NCI-H146 treated with DMSO at 0.1 percent for 48 hours (cell line): ENCODE measurements around the gene LRMDA.

Experiments used
- DNase-seq: peaks from one replicate; lab custom pipeline; 2025; ENCODE audit not compliant: unreplicated experiment; lab: John Stamatoyannopoulos, UW

Gene LRMDA

DNA sequence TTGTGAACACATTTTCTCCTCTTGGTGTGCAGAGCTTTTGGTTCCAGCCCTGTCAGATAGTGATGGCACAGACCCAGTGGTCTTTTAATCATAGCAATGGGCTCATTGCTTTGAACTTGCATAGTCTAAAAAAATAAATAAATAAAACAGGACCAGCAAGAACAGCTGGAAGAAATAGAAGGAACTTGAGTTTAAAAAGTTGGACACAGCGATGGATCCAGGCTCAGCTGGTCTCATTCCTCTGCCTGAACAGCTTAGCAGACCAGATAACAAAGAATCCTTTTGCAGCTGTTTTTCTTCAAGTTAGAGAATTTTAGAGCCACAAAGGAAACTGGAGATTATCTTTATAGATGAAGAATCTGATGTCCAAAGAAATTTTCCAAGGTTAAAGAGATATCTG is 1005.6 kb downstream of the LRMDA start:
- no peak for DNase-seq

- DNase-seq: no peak
Observed at GRCh38 chr10:76440426-76440825, 1009.0 kb downstream of the LRMDA start.

DNA sequence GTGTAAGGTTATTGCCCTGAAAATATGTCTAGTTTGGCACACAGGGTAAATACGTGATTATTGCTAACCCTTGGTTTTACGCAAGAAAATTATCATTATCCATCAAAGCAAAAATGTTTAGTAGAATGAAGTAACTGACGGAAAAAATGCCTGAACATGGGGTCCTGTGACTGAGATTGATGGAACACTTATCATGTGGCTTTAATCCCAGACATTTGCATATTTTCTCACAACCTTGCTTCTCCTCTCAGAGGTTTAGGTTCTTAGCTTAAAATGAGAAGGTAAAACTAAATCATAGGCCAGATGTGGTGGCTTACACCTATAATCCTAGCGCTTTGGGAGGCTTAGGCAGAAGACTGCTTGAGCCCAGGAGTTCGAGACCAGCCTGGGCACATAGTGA is 1010.7 kb downstream of the LRMDA start:
- no peak for DNase-seq

GRCh38 chr10:76444034-76444800 is 1012.8 kb downstream of the LRMDA start:
- DNase-seq: no peak

GRCh38 chr10:76447578-76447977 is 1016.2 kb downstream of the LRMDA start:
- no peak for DNase-seq

- no peak for DNase-seq
Observed at GRCh38 chr10:76451911-76452310, 1020.5 kb downstream of the LRMDA start.

DNA sequence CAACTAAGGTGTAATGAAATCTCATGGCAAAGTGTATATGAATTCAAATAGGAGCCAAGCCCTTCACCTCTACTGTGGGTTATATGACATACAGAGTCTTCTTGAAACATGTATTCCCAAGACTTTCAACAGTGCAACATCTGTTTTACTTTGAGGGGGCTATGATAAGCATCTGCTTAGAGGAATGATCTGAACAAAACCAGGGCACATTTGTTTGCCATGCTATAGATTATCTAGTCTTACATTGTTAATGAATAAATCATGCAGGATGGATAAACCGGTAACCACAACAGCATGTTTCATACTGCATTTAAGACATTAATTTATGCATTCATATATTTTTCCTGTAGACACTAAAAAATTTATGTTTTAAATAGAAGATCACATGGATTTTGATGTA is 1021.9 kb downstream of the LRMDA start:
- no peak for DNase-seq

DNA sequence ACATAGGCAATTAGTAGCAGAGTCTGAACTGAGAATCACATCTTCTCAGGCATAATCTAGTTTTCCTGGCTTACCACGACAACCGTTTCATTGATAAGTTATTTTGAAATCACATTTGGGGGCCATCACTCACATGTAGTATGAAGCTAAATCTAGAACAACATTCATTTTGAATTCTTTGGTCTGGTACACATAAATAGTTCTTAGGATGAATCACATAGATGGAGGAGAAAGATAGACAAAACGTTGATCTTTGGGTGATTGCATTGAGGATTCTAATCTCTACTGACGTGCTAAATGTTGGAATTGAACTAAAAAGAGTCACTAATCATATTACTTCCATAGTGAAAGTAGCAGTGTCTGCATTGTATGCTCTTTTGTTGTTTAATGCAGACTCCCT is 1022.6 kb downstream of the LRMDA start:
- no peak for DNase-seq

DNA sequence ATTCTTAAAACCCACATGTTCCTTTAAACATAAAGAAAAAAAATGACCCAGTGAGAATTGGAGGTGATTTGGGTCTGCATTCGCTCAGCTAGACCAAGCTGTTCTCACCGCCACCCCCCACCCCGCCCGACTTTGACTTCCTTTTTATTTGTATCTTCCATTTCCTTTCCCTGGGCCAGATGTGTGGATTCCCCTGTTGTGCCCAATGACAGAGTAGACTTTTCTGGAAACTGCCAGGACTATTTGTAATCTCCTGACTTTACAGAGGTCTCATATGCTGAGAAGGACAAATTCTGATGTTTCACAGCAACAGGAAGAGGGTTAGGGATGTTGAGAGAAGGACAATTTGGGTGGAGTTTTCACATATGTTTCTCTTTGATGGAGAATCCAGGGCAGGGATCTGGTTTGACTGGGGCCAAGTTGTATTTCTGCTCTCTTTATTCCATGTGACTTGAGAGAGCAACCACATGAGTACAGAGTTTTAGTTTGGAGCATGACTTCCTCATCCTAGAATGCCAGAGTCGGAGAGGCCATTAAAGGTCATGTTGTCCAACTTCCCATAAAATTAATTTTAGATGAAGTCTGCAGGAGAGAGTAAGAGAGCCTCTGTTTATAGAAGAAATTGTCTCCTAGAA is 1023.2 kb downstream of the LRMDA start:
- DNase-seq: no peak

GRCh38 chr10:76456197-76456596 is 1024.8 kb downstream of the LRMDA start:
- no peak for DNase-seq

DNA sequence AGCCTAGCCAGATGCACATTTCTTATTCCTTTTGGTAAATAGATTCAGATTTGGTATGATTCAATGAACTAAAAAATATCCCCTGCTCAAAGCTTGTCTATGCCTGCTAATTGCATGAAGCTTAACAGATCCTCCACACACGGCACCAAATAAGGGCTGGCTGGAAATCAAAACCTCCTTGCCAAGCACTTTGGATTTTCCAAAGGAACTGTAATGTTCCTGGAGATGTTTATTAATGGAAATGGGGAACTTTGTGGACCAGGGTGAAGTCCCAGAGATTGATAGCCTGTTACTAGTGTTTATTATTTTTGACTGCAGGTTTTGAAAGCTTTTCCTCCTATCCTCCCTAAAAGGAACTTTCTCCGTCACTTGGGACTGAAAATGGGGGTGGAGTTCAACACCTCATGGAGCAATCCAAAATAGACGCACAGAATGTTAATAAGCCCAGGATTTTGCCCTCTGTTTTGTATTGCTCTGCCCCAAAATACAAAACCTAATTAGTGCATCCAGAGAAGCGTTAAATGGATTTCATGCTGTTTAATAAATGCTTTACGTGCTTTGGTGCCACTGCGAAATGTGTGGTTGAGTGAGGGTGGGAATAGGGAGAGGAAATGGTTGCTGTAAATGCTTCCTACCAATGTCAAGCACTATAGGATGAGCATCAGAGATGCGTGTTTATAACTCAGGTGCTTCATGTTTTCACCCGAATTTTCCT is 1027.7 kb downstream of the LRMDA start:
- DNase-seq: no peak

GRCh38 chr10:76461024-76461423 is 1029.6 kb downstream of the LRMDA start:
- DNase-seq: no peak

- DNase-seq: no peak
Observed at GRCh38 chr10:76463111-76463510, 1031.7 kb downstream of the LRMDA start.

DNA sequence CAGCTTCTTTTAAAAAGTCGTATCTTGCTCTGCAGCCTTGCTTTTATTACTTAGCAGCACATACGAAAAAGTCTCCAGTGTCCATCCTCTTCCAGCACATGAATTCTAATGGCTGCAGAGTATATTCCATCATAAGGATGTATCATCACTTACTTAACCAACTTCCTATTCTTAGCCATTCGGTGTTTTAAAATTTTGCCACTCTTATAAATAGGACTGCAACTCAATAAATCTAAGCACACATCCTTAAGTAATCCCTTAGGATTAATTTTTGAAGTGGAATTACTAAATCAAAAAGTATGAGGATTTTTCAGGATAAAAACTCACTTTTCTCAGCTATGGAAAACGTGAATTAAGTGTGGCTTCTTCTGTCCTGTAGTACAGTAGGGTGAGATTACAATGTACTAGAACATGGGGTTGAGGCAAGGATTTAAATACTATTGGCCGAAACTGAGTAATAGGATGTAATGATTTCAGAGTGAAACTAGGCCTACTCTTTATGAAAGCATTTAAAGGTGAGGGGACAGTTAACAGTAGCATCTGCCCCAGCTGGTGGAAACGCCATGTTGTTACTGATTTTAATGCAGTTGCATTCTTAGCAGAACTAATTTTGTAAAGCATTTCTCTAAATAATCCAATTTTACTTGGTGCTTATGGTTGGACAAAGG is 1035.5 kb downstream of the LRMDA start:
- no peak for DNase-seq

GRCh38 chr10:76469675-76470074 is 1038.3 kb downstream of the LRMDA start:
- DNase-seq: no peak

DNA sequence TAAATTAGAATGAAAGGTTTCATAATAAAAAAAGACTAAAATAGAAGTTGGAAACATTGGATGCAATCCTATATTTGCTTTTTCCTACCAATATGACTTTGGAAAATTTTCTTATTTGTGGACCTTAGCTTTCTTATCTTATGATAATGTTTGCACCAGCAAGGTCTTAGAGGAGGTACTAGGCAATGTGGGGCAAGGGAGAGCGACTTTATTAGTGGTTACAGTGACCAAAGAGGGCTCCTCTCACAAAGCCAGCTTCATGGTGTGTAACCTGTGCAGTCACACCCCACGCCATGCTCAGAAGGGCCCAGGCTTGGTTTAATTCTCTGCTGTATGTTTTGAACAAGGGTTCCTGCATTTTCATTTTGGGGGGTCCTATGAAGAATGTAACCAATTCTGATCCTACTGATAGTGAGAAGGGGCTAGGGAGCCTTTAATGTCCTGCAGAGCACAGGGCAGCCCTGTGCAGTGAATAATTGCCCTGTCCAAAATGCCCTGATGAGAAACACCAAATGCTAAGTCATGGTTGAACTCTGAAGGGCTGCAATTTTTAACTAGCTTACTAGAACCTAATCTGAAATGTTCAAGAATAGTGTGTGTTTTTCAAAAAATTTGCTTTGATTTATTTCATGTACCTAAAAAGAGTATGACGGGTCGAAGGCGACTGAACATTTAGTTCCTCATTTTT is 1047.8 kb downstream of the LRMDA start:
- no peak for DNase-seq

- DNase-seq: no peak
Observed at GRCh38 chr10:76481178-76481577, 1049.8 kb downstream of the LRMDA start.

DNA sequence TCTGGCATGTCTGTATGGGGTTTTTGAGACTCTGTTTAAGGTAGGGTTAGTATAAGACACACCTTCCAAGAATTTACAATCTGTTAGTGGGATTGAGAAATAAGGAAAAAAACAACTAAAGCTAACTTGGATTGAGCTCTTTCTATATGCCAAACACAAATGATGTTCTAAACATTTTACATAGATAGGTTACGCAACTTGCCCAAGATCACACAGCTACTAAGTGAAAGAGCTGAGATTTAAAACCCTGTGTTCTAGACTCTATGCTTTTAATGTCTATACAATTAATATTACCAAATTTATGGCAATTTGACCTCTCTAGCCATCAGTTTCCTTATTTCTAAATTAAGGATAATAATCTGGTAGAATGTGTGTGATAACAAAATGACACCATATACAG is 1056.2 kb downstream of the LRMDA start:
- DNase-seq: no peak

DNA sequence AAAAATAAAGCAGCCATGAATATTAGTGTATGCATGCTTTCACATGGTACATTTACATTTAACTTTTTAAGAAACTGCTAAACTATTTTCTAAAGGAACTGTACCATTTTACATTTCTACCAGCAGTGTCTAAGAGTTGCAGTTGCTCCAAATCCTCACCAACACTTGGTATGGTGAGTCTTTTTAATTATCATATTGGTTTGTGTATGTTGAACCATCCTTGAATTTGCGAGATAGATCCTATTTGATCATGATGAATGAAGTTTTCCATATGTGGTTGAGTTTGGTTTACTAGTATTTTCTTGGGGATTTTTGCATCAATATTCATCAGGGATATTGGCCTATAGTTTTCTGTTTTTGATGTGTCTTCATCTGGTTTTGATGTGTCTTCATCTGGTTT is 1057.2 kb downstream of the LRMDA start:
- no peak for DNase-seq

DNA sequence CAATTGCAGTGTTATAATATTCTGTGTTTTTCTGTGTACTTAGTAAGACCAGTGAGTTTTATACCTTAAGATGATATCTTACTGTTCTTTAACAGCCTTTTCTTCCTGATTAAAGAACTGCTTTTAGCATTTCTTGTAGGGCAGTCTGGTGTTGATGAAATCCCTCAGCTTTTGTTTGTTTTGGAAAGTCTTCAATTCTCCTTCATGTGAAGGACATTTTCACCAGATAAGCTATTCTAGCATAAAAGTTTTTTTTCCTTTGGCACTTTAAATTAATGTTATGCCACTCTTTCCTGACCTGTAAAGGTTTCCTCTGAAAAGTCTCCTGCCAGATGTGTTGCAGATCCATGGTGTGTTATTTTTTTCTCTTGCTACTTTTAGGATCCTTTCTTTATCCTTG is 1059.8 kb downstream of the LRMDA start:
- DNase-seq: no peak

- no peak for DNase-seq
Observed at GRCh38 chr10:76492026-76492425, 1060.6 kb downstream of the LRMDA start.
